Naive B cell (primary cell): Measurements from ENCODE around the gene HOXC4. TPM values are rescaled to one million over a fixed set of nuclear protein-coding genes. Genes with fewer than 3 reads are reported as not detected.
A peak's percentile ranks its signal among the peaks of the same experiment; 100 is the strongest.

ENCODE experiments used
- ATAC-seq, 2 donors: fragments of 150-1000 bp; cut with Tn5 transposase; 2 replicates each; pipeline ENCODE4 v1.10.0; 2021; ENCODE audit warnings: low read depth in 2 of 2, mild to moderate bottlenecking in 2 of 2, moderate library complexity in 2 of 2
- DNase-seq: peaks from one replicate; pipeline ENCODE4 v3.0.0; 2022
- H3K27ac Mint-ChIP-seq, 6 donors: one replicate each; pipeline ENCODE4 v1.8.0; 2020 to 2022; ENCODE audit warnings: mild to moderate bottlenecking in 6 of 6, mixed read lengths in 6 of 6, moderate library complexity in 5 of 6, inconsistent platforms in 2 of 6
- H3K27me3 Mint-ChIP-seq, 3 donors: one replicate each; pipeline ENCODE4 v1.8.0; 2021 to 2022; ENCODE audit warnings: mixed read lengths in 3 of 3, mild to moderate bottlenecking in 1 of 3
- H3K36me3 Mint-ChIP-seq, 2 donors: one replicate each; pipeline ENCODE4 v1.8.0; 2020 to 2022; ENCODE audit warnings: mixed read lengths in 2 of 2, inconsistent platforms in 1 of 2, mild to moderate bottlenecking in 1 of 2
- H3K4me1 Mint-ChIP-seq, 3 donors: one replicate each; pipeline ENCODE4 v1.8.0; 2020 to 2022; ENCODE audit warnings: mixed read lengths in 3 of 3, inconsistent platforms in 1 of 3, mild to moderate bottlenecking in 1 of 3, moderate library complexity in 1 of 3
- H3K4me3 Mint-ChIP-seq, 8 donors: one replicate each; pipeline ENCODE4 v1.8.0; 2020 to 2022; ENCODE audit warnings: mild to moderate bottlenecking in 8 of 8, mixed read lengths in 8 of 8, moderate library complexity in 8 of 8, inconsistent platforms in 2 of 8
- H3K9me3 Mint-ChIP-seq, 7 donors: one replicate each; pipeline ENCODE4 v1.8.0; 2020 to 2022; ENCODE audit warnings: mixed read lengths in 7 of 7, mild to moderate bottlenecking in 5 of 7, inconsistent platforms in 2 of 7, moderate library complexity in 1 of 7
- polyA plus RNA-seq, 6 donors: library from polyadenylated mRNA; unstranded; fragments of 300-500 nt; fragmentation: Illumina TruSeq; gene quantifications; one replicate each; pipeline ENCODE4 v1.2.3, GENCODE V29; 2021; ENCODE audit warnings: low read depth in 6 of 6

Gene HOXC4
- polyA plus RNA-seq, 6 donors from 2014 or later, result 0.17 to 1.0 (median 0.42) TPM; not detected in 1

GRCh38 chr12:54050482-54050810 is 3.2 kb upstream of the HOXC4 start:
- Mint-ChIP-seq H3K4me1 (peaks cover 44 to 64% (median 47%) of the 10 kb centered on the region in 3 donors), H3K27me3 (peaks cover 90 to 91% (median 91%) of the 10 kb centered on the region in 3 donors), H3K27ac (peak overlapping the region in 1 of 6 donors; percentile 76), H3K9me3 (peaks cover 0 to 15% (median 1%) of the 10 kb centered on the region in 7 donors), H3K4me3 (peak overlapping the region in 5 of 8 donors; percentile 5 to 81 (median 56)), H3K36me3 (peaks cover 0 to 26% of the 10 kb centered on the region in 2 donors)
- DNase-seq (no peak), ATAC-seq (no peak)

- peaks cover 90 to 91% (median 91%) of the 10 kb centered on the region in 3 donors for H3K27me3 Mint-ChIP-seq
- DNase-seq (no peak), ATAC-seq (no peak)
- H3K4me3 Mint-ChIP-seq, result peak overlapping the region in 5 of 8 donors; percentile 37 to 87 (median 48)
- peaks cover 0 to 15% (median 1%) of the 10 kb centered on the region in 7 donors for H3K9me3 Mint-ChIP-seq
- H3K27ac Mint-ChIP-seq, result peak overlapping the region in 4 of 6 donors; percentile 13 to 48 (median 28)
- peaks cover 44 to 64% (median 47%) of the 10 kb centered on the region in 3 donors for H3K4me1 Mint-ChIP-seq
- H3K36me3 Mint-ChIP-seq, result peaks cover 0 to 24% of the 10 kb centered on the region in 2 donors
Measured at GRCh38 chr12:54051026-54051842, 2.4 kb upstream of the HOXC4 start.

- H3K27me3 Mint-ChIP-seq, result peaks cover 86 to 91% (median 90%) of the 10 kb centered on the region in 3 donors
- peak overlapping the region in 4 of 6 donors; percentile 6 to 76 (median 62) for H3K27ac Mint-ChIP-seq
- peaks cover 0 to 21% of the 10 kb centered on the region in 2 donors for H3K36me3 Mint-ChIP-seq
- ATAC-seq, result no peak
- no peak for DNase-seq
- H3K9me3 Mint-ChIP-seq, result peaks cover 0 to 15% (median 1%) of the 10 kb centered on the region in 7 donors
- H3K4me3 Mint-ChIP-seq, result peak overlapping the region in 6 of 8 donors; percentile 87 to 95 (median 88)
- H3K4me1 Mint-ChIP-seq, result peaks cover 37 to 59% (median 46%) of the 10 kb centered on the region in 3 donors
Measured at GRCh38 chr12:54051874-54052437, 1.7 kb upstream of the HOXC4 start.

GRCh38 chr12:54052438-54053002 is 1.1 kb upstream of the HOXC4 start:
- Mint-ChIP-seq H3K4me1 (peaks cover 31 to 53% (median 44%) of the 10 kb centered on the region in 3 donors), H3K27me3 (peaks cover 86 to 91% (median 91%) of the 10 kb centered on the region in 3 donors), H3K9me3 (peaks cover 0 to 15% (median 1%) of the 10 kb centered on the region in 7 donors), H3K4me3 (peak overlapping the region; percentile 81 to 95 (median 90)), H3K36me3 (peaks cover 0 to 21% of the 10 kb centered on the region in 2 donors), H3K27ac (peak overlapping the region in 5 of 6 donors; percentile 72 to 97 (median 87))
- ATAC-seq (no peak), DNase-seq (no peak)

GRCh38 chr12:54053003-54053750 is 458 bp upstream of the HOXC4 start:
- H3K27me3 Mint-ChIP-seq, result peaks cover 86 to 91% (median 86%) of the 10 kb centered on the region in 3 donors
- H3K9me3 Mint-ChIP-seq, result peaks cover 0 to 15% (median 1%) of the 10 kb centered on the region in 7 donors
- peaks cover 0 to 21% of the 10 kb centered on the region in 2 donors for H3K36me3 Mint-ChIP-seq
- ATAC-seq (peak; percentile 61 to 66), DNase-seq (peak; percentile 50)
- H3K4me1 Mint-ChIP-seq, result peaks cover 28 to 50% (median 40%) of the 10 kb centered on the region in 3 donors
- H3K4me3 Mint-ChIP-seq, result peak overlapping the region; percentile 81 to 95 (median 90)
- H3K27ac Mint-ChIP-seq, result peak overlapping the region in 5 of 6 donors; percentile 72 to 97 (median 87)

- peaks cover 0 to 15% (median 0%) of the 10 kb centered on the region in 7 donors for H3K9me3 Mint-ChIP-seq
- ATAC-seq, result no peak
- H3K4me3 Mint-ChIP-seq, result peak overlapping the region; percentile 81 to 95 (median 90)
- H3K4me1 Mint-ChIP-seq, result peaks cover 29 to 49% (median 40%) of the 10 kb centered on the region in 3 donors
- peaks cover 0 to 21% of the 10 kb centered on the region in 2 donors for H3K36me3 Mint-ChIP-seq
- DNase-seq, result no peak
- H3K27ac Mint-ChIP-seq, result peak overlapping the region in 2 of 6 donors; percentile 80 to 89
- H3K27me3 Mint-ChIP-seq, result peaks cover 84 to 92% (median 86%) of the 10 kb centered on the region in 3 donors
Measured at GRCh38 chr12:54054742-54055194, 1.1 kb downstream of the HOXC4 start.

GRCh38 chr12:54055552-54055951 is 1.9 kb downstream of the HOXC4 start:
- DNase-seq, result no peak
- H3K9me3 Mint-ChIP-seq, result peaks cover 0 to 15% (median 0%) of the 10 kb centered on the region in 7 donors
- H3K27me3 Mint-ChIP-seq, result peaks cover 83 to 92% (median 84%) of the 10 kb centered on the region in 3 donors
- peaks cover 0 to 21% of the 10 kb centered on the region in 2 donors for H3K36me3 Mint-ChIP-seq
- ATAC-seq, result no peak
- peak overlapping the region in 2 of 8 donors; percentile 52 to 81 for H3K4me3 Mint-ChIP-seq
- no peak overlapping the region for H3K27ac Mint-ChIP-seq
- peaks cover 25 to 41% (median 35%) of the 10 kb centered on the region in 3 donors for H3K4me1 Mint-ChIP-seq

- Mint-ChIP-seq H3K4me3 (peak overlapping the region in 2 of 8 donors; percentile 49 to 51), H3K36me3 (peaks cover 0 to 18% of the 10 kb centered on the region in 2 donors), H3K9me3 (peaks cover 0 to 11% (median 0%) of the 10 kb centered on the region in 7 donors), H3K27me3 (peaks cover 83 to 92% (median 84%) of the 10 kb centered on the region in 3 donors), H3K27ac (peak overlapping the region in 1 of 6 donors; percentile 75), H3K4me1 (peaks cover 20 to 36% (median 32%) of the 10 kb centered on the region in 3 donors)
- DNase-seq (no peak), ATAC-seq (no peak)
Measured at GRCh38 chr12:54056110-54056509, 2.5 kb downstream of the HOXC4 start.

GRCh38 chr12:54058128-54058768 is 4.6 kb downstream of the HOXC4 start:
- Mint-ChIP-seq H3K27me3 (peaks cover 84 to 91% (median 85%) of the 10 kb centered on the region in 3 donors), H3K4me1 (peaks cover 10 to 16% (median 13%) of the 10 kb centered on the region in 3 donors), H3K9me3 (peaks cover 0 to 4% (median 0%) of the 10 kb centered on the region in 7 donors), H3K36me3 (peaks cover 0 to 7% of the 10 kb centered on the region in 2 donors), H3K4me3 (no peak overlapping the region), H3K27ac (no peak overlapping the region)
- ATAC-seq (no peak), DNase-seq (no peak)

- DNase-seq, result no peak
- Mint-ChIP-seq H3K4me3 (peak overlapping the region in 1 of 8 donors; percentile 53), H3K27me3 (peaks cover 86 to 96% (median 86%) of the 10 kb centered on the region in 3 donors), H3K27ac (no peak overlapping the region), H3K9me3 (no peaks in the 10 kb centered on the region), H3K4me1 (peaks cover 3 to 5% (median 4%) of the 10 kb centered on the region in 3 donors), H3K36me3 (peaks cover 0 to under 1% of the 10 kb centered on the region in 2 donors)
- no peak for ATAC-seq
Measured at GRCh38 chr12:54059668-54060067, 6.0 kb downstream of the HOXC4 start.

GRCh38 chr12:54060174-54060974 is 6.7 kb downstream of the HOXC4 start:
- no peak overlapping the region for H3K4me3 Mint-ChIP-seq
- H3K9me3 Mint-ChIP-seq, result no peaks in the 10 kb centered on the region
- DNase-seq (no peak), ATAC-seq (no peak)
- peaks cover 0 to 3% (median 0%) of the 10 kb centered on the region in 3 donors for H3K4me1 Mint-ChIP-seq
- H3K36me3 Mint-ChIP-seq, result no peaks in the 10 kb centered on the region
- H3K27ac Mint-ChIP-seq, result no peak overlapping the region
- peaks cover 80 to 90% (median 81%) of the 10 kb centered on the region in 3 donors for H3K27me3 Mint-ChIP-seq
